ENCODE results near the gene KCNH2.

KCNH2 gene

DNA sequence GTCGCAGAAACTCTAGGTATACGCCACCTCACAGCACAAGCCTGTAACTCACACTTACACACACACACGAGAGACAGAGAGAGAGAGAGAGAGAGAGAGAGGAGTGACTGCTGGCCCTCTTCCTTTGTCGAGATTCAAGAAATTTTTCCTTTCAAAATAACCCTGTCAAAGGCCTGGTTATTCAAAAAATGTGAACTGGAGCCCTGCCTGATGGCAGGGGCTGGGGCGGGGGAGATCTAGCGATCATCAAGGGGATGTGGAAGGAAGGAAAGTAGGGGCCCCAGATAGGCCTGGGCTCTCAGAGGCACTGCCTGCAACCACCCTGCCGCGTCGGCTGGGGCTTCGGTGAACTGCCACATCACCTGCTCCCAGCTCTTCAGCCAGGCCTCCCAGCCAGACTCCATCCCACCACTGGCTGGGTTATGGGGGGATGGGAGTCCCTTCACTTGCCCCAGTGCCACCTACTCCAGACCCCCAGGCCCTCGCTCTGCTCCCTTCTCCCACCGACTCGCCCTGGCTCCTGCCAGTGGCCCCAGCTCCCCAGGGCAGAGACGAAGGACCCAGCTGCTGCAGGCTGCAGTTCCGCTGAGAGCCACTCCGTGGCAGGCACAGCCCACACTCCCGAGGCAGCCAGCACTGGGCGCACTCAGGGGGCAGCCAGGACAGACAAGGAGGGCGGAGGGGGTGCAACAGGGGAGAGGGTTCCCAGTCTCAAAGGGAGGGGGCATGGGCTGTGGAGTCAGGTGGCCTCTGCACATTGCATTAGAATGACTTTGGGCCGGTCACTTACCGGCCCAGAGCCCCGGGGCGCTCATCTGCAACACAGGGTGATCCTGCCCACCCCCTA, 15.3 kb downstream of the KCNH2 start:
- peak in 32 of 56 donors; percentile 6 to 74 (median 38) for DNase-seq

DNA sequence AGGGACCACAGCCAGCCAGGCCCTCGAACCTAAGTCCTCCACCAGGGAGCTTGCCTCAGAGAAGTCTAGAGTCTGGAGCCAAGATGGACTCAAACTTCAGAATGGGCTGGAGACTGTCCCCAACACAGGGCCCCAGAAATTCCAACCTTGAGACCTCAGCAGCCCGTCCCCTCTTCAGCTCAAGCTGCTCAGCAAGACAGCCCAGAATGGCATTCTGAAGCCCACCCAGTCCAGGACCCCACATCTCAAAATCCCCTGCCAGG, 15.9 kb downstream of the KCNH2 start:
- DNase-seq, result no peak

DNA sequence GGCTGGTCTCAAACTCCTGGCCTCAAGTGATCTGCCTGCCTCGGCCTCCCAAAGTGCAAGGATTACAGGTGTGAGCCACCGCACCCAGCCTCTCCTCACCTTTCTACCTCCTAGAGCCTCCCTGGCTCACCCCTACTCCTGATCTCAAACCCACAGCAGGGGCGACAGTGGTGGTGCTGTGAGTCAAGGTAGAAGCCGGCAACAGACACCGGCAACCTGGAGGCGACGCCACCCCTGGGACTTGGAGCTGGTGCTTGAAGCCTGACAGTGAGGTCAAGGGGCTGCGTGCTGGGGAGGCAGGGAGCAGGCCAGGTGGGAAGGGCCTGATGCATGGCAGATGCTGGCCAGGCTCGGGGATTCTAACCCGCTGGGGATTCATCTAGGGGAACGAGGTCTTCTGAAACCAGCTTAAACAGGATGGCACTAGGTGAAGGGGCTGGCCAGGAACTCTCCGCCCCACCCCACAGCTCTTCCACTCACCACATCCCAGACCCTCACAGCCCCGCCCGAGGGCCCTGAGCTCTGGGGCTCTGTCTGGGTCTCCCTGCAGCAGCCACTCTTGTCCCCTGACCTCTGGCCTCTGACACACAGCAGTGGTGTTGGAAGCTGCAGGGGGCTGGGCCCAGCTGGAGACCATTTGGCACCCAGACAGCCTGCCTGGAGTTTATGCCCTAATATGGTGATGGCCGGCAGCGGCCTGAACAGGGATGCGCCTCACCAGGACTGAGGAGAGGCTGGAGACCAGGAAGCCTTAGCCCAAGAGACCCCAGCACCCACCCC, 16.4 kb downstream of the KCNH2 start:
- DNase-seq, result no peak

DNA sequence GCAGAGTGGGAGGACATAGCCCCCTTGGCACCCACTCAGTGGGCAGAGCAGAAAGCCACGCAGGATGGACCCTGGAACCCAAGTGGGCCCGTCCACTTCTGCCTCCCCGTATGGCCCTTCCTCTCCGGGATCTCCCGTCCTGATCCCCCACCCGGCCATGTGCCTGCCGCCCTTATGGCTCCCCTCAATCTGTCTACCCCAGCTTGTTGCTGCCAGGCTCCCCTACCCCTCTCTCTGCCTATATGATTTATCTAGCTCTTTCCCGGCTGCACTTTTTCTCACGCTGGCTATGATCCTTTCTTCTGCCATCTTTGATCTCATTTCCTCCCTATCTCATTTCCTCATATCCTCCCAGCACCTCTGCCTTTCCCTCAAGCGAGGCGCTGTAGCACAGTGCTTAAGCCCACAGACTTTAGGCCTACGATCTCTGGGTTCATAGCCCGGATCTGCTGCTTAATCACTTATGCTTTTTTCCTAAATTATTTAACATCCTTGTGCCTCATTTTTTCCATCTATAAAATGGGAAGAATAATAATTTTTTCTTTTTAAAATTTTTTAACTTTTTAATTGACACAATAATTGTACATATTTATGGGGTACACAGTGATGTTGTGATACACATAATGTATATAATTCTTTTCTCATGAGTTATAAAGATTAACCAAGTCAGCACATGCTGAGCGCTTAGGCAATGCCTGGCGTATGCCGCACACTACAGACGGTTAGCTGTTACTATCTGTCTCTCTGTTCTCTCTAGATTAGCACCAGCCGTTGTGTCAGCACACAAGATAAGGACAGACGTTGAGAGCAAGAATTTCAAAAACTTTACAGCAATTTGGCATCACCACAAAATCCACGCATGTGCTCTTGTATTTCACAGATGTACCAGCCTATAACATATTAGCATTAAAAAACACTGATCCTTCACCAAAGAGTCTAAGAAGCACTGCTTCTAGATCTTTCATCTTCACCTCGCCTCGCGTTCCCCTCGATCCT, 18.1 kb downstream of the KCNH2 start:
- DNase-seq, result no peak

DNA sequence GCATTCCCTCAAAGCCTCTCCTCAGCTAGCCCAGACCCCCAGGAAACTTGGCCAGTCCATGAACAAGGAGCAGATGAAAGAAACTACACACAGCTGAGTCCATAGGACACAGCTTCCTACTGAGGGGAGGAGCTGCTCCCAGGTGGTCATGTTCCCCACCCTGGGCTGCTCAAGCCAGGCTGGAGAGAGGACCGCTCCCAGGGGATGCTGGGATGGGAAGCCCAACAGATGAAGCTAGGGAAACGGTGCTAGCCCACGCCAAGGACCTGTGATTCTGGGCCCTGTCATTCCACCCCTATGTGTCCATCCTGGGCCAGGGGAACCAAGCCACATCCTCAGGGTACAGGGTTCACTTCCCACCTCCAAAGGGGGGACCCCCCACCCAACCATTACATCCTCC, 19.0 kb downstream of the KCNH2 start:
- DNase-seq, result no peak

DNA sequence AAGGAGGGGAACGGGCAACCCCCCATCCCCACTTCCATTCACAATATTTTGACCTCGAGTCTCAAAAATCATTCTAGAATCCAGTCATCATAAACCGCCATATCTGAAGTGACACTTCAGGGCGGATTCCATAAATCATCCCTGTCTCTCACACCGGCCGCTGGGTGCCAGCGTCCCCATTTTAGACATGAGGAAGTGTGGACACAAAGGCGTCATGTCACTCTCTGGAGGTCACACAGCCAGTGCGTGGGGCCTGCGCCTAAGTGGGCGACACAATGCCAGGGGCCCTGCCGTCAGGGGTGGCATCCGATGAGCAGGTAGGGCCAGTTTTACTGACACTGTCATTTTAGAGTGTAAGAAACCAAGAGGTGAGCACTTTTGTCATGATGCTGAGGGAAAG, 19.5 kb downstream of the KCNH2 start:
- no peak for DNase-seq

DNA sequence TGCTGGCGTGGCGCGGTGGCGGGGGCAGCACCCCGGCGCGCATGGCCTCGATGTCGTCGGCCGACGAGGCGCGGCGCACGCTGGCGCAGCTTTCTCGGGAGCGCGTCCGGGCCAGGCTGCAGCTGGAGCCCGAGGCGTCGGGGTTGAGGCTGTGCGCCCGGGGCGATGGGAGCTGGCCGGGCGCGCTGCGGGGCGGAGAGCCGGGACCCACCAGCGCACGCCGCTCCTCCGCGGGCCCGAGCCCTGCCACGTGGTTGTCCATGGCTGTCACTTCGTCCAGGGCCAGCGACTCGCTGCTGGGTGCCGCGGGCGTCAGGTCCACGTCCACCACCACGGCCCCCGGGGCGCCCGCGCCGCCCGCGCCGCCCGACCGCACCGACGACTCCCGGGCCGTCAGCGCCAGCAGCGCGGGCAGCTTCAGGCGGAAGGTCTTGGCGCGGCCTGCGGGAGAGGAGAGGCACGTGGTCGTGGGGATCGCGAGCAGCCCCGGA, 20.0 kb downstream of the KCNH2 start:
- DNase-seq, result no peak

DNA sequence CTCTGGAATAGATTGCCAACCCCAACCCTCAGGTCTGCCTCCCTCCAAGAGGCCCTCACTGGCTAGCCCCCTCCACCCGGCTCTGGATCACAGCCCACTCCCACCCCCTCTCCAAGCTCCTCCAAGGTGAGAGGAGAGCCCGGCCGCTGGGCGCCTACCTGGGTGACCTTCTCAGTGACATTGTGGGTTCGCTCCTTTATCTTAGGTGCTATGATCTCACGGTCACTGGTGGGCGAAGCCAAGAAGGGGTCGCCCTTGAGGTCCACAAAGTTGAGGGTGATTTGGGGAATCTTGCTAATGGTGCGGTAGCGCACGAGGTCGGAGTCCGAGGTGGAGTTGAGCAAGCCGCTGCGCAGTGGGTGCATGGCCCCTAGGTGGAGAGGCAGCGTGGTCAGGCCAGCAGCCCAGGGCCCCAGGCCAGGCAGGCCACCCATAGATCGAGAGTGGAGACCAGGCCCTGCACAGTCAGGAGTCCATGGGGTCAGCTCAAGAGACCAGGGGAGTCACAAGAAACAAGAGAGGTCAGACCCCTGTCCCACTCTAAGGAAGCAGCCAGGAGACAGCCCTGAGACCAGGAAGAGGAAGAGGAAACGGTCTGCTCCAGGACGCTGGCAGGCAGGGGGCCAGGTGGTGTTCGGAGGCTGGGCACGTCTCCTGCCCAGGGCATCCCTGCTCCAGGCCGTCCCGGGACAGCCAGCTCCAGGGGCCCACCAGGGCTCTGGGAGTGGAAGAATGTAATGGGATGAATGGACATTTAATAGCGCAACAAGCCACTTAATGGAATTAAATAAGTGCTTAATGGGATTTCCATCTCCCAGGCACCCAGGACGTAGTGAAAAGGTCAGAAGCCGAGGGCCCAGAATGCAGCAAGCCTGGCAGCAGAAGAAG, 20.7 kb downstream of the KCNH2 start:
- DNase-seq, result no peak

DNA sequence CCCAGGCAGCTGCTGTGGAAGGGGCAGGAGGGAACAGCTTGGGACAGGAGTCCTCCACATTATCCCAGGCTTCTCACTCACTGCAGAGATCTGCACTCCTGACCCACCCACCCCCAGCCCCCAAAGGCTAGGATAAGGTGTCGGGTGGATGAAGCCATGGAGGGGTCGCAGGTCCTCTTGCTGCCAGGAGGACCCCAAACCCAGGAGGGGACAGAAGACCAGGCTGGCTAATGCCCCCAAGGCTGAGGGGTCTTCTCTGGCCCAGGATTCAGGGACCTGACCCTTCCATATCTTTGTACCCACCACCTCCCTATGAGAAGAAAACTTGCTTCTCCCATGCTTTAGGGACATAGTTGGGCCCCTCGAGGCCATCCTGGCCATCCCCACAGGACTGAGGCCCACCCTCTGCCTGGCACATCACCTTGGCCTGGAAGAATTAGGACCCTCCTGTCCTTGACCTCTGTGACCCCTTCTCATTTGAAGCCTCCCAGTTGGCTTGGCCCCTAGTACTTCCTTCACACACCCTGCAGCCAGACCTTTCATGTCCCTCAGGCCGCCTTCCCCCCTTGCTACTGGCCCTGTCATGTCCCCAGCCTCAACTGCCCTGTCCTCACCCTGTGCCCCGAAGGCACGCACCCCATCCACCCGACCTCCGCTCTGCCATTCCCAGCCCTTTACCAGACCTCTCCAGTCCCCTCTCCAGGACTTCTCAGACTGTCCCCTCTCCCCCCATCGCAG, 21.6 kb downstream of the KCNH2 start:
- no peak for DNase-seq

DNA sequence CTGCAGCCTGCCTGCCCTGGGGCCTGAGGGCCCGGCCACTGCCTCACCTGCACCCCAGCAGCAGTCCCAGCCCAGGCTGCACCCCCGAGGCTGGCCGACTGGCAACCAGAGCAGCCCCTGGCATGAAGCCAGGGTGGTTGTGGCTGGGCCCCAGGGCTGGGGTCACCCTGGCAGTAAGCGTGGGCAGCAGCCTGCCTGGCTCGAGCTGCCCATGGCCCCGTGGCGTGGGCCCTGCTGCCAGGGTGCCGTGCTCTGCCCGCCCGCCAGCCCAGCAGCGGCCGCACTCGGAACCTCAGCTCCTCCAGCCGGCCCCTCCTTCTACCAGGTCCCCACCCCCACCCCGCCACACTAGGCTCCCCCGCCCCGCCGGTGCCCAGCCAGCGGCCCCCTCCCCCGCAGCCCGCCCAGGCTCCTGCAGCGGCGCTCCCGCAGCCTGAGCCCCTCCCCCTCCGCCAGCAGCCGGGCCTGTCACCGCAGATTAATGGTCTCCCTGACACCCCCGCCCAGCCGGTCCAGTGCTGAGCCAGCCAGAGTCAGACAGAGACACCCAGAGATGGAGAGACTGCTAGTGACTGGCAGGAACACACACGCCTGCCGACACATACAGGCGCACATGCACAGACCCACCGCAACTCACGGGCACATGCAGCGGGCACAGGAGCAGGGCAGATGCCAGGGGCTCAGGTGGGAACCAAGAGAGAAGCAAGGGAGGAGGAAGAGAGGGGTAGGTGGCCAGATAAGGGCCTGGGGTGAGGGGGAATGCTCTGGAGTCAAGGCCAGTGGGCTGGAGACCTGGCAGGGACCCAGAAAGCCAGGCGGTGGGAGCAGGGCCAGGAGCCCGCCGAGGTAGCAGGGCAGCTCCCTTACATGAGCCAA, 22.4 kb downstream of the KCNH2 start:
- DNase-seq, result peak in 23 of 56 donors; percentile 16 to 78 (median 37)

DNA sequence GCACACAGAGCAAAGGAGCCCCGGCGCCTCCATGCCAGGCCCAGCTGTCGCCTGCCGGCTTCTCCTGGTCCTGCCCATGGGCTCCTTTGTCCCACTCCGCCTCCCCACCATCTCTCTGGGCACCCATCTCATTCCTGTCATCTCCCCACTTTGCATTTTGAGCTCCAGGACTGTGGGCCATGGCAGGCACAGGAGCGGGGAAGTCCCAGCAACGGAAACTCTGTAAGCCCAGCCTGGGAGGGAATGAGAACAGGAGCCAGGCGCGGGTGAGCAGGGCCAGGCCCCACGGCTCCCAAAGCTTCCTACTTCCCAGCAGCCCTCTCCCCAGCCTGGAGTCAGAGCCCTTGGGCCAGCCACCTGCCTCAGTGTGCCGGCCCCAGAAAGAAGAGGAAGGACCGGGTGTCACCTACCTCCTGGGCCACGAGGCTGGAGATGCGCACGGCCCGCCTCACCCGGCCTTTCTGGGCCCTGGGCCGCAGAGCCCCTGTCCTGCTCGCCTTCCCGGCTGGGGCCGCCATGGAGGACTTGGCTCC, 23.1 kb downstream of the KCNH2 start:
- no peak for DNase-seq

DNA sequence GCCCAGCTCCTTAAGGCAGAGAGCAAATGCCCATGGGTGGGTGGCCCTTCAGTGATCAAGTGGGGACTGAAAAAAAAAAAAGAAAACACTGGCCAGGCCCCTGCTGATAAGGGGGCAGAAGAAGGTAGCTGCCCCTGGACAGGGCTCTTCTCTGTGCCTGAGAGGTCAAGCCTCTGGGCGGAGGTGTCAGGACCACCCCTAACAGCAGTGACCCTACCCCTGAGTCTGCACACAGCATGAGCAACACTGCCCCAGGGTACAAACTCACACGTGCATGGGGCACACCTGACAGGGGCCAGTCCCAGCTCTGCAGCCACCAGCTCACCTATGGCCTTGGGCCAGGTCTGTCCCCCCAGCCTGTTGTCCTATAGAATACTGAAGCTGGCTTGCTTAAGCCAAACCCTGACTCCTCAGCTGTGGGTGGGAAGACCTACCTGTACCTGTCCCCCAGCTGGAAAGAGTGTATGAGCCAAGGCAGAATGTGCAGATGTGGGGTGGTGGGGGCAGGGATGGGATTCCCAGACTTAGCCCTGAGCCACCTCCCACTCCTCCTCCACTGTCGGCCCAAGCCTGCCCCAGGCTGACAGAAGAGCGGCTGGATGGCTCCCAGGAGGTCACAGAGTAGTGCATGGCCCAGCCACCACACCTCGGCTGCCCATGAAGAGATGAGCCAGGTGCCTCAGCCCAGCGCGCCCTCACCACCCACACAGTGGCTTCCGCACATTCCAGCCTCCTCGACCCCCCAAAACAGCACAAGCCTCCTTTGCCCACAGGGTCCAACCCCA, 23.7 kb downstream of the KCNH2 start:
- DNase-seq, result no peak

DNA sequence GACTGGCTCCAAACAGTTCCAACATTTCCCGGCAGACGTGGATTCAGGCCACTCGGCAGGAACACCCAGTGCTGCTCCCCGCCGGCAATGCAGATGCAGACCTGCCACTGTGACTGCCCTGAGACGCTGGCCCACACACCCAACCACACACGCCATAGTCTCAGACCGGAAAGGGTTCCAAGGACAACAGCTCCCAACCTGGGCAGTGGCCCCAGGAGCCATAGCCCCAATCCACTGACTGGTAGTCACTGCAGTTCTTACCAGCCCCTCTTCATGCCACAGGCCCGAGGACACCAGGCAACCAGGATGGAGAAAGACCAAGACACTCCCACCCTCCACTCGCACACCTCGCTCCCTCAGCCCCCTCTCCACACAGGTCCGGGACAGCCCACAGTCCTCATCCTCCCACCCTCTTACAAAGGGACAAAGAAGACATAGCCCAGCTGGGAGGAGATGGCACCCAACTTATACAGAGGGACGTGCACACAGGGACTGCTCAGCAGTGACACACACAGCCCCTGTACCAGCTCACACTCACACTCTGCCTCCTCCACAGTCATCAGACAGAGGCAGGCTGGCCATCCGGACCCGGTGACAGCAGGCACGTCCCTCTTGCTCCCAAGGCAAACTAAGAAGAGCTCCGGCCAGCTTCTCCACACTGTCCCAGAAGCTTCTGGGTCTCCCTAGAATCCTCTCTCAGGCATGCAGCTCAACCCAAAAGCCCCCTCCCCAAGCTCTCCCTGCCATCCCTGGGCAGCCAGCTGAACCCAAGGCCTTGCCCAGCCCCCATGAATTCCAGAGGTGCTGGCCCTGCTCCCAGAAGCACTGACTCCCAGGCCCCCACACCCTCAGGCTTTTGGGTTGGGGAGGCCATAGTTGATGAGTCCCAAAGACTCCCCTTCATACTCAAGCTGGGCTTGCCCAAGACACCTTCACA, 24.8 kb downstream of the KCNH2 start:
- DNase-seq, result no peak

DNA sequence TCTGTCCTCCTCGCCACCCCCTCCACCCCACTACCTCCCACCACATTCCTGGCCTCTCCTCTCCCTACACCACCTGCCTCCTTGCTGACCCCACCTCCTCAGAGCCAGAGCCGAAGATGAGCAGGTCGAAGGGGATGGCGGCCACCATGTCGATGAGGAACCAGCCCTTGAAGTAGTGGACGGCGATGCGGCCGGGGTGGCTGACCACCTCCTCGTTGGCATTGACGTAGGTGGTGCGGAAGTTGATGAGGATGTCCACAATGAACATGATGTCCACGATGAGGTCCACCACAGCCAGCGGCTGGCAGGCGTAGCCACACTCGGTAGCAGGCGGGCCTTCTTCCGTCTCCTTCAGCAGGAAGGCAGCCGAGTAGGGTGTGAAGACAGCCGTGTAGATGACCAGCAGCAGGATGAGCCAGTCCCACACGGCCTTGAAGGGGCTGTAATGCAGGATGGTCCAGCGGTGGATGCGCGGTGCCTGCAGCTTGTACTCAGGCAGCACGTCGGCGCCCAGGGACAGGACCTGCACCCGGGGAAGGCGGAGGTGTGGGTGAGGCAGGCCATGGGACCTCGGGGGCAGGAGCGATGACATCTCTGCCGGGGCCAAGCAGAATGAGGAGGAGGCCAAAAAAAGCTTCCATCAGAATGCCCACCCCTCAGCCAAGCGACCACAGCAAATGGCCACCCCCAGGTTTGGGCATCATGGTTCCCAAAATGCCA, 25.6 kb downstream of the KCNH2 start:
- no peak for DNase-seq

DNA sequence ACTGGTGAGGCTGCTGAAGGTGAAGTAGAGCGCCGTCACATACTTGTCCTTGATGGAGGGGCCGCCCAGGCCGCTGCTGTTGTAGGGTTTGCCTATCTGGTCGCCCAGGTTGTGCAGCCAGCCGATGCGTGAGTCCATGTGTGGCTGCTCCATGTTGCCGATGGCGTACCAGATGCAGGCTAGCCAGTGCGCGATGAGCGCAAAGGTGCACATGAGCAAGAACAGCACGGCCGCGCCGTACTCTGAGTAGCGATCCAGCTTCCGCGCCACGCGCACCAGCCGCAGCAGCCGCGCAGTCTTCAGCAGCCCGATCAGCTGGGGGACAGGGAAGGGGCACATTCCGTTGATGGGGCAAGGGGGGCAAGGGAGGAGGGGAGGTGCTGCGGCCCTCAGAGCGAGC, 26.6 kb downstream of the KCNH2 start:
- DNase-seq, result no peak

DNA sequence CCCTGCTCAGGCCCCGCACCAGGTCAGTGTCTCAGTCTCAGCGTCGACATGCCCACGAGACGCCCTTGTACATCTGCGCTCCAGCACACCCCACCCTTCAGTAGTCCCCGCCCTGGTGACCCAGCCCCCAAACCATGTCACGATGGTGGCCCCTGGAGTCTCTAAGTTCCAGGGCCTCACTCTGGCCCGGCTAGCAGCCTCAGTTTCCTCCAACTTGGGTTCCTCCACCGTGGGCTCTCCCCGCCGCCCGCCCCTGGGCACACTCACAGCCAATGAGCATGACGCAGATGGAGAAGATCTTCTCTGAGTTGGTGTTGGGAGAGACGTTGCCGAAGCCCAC, 27.0 kb downstream of the KCNH2 start:
- DNase-seq, result no peak
